HUDEP-2 (cell line): Measurements from ENCODE around the gene STARD13.

Experiments used
- DNase-seq, 76 experiments: peaks; one replicate each; lab custom pipeline; 2025; ENCODE audit not compliant: unreplicated experiment in 76 of 76; lab: John Stamatoyannopoulos, UW

The STARD13 gene

DNA sequence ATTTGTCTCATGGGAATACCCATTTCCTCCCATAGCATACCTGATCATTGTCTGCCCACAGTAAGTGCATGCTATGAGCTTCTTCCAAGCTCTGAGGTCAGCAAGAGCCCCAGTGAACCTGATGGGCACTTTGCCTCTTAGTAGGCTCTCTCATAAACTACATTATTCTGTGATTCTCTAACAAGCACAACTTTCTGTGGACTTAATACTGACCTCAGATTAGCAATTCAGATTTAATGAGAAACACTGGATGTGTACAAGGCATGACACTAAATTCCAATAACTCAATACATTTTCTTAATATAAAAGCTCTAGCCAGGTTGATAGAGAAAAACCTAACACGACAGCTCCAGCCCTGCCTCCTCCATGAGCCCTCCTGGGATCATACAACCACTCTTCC, 23.3 kb upstream of the STARD13 start:
- no peak for DNase-seq

GRCh38 chr13:33307843-33308242, 22.3 kb upstream of the STARD13 start:
- DNase-seq = no peak

- DNase-seq = no peak
Observed at GRCh38 chr13:33303855-33304597, 18.5 kb upstream of the STARD13 start.

DNA sequence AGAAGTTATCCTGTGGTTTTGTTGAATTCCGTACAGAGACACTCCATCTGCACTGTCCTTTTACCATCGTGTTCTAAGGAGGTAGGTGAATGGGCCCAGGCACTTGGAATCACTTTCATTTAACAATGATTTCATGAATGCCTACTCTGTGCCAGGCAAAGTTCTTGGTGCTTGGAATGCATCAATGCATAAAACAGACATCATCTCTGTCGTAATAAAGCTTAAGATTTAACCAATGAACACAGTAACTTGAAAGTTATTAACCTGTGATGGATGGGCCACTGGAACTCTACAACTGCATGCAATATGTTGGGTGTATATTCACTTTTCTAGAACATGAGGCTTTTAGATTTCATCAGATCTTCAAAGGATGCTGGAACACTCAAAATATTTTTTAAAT, 14.1 kb upstream of the STARD13 start:
- no peak for DNase-seq

- peak in 60 of 76 experiments; percentile 1 to 77 (median 32) for DNase-seq
Observed at GRCh38 chr13:33296793-33297425, 11.4 kb upstream of the STARD13 start.

- DNase-seq = no peak
Observed at GRCh38 chr13:33292712-33293111, 7.2 kb upstream of the STARD13 start.

- no peak for DNase-seq
Observed at GRCh38 chr13:33290421-33290965, 4.9 kb upstream of the STARD13 start.

DNA sequence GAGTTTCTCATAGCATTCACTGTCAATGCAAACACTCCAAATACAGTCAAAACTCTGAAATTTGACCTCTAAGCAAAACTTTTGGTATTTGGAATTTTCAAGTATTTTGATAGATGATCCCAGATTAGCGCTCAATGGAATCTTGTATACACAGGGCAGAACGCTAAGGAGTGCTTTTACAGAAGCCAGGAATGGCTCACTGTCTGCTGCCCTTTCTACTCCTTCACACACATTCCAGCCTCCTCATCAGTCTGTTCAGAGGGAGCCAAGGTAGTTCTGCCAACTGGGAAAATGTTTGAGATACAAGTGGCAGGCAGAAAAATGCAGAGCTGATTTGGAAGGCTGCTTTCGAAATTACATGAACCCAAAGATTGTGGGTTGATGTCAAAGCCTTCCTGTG, 4.4 kb upstream of the STARD13 start:
- no peak for DNase-seq

DNA sequence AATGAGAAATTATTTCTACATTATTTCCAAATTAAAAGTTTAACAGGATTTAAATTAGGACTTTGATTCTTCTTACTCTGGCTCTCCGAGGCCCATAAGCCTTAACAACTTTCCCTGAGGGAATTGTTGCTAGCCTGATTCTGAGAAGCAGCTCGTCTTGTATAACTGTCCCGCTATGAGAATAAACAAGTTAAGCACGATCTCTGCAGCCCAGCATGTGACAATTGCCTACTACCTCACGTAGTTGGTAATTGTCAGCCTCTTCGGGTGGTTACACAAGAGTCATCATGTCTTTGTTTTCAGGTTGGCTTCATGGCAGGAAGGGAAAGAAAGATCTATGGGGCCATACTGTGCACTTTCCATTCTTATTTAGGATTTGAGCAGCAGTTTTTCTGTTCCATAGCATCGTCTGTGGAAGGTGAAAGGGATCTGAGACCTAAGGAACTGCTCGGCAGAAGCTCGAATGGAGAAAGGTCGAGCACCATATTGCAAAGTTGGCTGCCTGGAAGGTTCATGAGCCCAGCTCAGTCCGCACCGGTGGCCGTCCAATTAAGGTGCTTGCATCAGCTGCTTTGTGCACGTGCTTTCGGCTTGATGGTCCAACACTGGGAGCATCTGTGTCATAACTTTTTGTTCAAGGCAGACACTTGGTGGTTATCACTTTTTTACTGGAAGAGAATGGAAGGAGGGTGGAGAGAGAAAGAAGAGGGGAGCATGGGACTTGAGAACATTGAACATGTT, 1.8 kb upstream of the STARD13 start:
- DNase-seq = no peak

- no peak for DNase-seq
Observed at GRCh38 chr13:33286128-33286527, 573 bp upstream of the STARD13 start.

DNA sequence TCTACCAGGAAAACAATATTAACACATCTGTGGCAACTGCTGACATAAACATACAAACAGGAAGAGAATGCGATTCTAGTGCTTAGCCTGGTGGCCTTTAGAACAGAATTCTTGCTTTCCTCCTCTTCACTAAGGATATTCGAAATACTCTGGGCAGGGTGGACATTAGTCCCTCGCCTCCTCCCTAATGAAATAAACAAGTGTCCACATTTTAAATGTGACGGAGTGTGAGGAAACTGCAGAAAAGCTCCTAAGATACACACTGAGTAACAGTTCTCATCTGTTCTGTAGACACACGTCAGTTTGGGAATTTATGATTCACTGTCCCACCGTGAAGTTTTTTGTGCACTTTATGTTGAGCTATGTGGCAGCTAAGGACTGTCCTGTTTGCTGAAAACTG, 639 bp downstream of the STARD13 start:
- DNase-seq = no peak

- DNase-seq = no peak
Observed at GRCh38 chr13:33284031-33284430, 1.5 kb downstream of the STARD13 start.

DNA sequence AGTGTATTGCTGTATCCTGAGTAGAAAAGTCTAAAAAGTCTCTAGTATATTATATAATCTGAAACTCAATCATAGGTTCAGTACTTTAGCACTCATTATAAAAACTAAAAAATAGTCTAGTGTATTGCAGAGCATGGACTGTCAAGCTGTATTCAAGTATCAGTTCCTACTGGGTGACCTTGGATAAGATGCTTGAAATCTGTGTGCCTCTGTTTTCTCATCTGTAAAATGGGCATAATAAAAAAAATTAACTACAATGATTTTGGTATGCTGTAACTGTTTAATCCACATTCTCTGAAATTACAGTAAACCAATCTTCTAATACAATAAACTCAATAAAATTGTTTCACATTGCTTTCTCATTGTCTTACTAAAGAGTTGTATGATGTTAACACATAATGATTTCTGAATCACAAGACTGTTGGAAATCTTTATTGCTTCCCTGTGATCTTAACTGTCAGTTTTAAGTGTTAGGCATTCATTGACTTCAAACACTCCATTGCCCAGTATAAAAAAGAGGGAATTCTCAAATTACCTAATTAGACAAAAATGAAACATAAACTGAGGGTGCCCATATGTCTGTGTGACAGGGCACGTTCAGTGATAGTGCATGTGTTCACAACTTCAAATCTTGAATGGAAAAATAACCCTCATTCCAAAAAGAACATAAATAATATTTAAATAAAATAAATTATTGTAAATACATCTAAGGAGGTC, 2.2 kb downstream of the STARD13 start:
- DNase-seq = no peak

GRCh38 chr13:33281951-33282595, 3.5 kb downstream of the STARD13 start:
- DNase-seq = no peak

DNA sequence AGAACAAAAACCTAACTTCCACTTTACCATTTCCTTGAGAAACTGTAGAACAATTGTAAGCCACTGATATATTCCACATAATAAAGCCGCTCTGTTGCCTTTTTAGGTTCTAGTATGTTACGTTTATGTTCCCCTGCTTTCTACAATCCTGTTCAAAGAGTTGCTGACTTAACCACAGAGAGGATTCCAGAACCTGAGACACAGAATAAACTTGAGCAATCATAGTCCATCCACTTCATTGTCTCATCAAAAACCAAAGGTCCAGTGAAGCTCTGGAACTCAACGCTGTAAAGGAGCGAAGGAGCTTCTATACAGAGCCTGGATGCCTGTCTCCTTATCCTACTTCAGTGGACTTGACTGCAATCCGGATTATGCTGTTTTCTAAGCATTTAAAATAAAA, 4.6 kb downstream of the STARD13 start:
- no peak for DNase-seq

DNA sequence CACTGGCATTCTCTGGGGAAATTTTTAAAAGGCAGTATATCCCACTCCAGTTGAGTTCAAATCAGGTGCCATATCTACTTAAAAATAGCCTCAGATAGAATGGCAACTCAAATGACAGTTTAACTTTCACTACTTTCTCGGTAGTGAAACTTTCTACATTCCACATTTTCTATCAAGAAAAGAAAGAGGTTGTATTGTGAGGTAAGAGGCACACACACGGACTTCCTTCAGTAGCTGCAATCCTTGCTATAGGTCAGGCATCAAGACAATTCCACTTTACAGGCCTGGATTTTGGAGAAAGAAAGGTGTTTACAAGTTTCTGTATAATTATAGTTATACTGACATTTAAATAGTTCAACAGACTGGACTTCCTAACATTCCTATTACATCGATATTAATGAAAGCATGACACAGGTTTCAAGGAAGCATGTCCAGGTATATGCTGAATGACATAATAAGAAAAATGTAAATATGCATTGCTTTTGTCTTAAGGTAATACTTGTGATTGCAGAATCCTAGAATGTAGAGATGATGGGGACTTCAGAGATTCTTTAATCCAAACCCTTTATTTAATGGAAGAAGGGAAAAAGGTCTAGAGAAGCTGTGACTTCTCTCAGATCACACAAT, 5.2 kb downstream of the STARD13 start:
- DNase-seq = no peak

DNA sequence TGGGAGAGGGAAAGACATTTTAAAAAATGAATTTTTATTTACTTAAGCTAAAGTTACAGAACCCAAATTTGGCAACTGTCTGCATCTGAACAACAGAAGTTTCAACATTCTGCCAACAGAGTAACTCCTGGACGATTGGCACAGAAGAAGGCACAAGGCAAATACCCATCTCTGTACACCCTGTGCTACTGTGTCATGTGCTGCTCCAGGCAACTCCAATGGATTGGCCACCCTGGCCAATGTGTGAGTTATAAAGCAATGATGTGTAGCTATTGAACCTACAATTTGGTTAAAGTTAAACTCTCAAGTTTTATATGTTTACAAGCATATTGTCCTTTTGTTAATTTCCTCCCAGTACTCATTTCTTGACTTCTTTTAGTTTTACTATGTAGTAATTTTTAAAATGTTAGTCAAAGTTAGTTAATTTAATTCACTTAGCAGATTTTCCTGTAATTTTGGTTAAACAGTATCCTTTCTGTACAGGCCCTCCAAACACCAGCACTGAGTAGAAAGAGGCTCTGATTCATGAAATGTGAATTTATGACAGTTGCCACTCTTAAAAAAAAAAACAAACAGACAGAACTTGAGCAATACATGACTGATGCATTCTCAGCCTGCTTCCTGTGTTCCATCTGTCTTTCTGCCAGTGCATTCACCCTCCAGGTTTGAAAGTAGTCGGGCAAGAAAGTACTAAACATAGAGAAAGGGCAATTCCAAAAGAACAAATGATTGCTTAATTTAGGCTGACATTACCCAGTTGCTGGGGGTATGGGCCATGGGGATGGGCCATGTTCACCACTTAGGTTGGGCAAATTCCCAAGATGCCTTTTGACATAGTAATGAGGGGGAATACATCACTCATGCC, 5.9 kb downstream of the STARD13 start:
- no peak for DNase-seq

DNA sequence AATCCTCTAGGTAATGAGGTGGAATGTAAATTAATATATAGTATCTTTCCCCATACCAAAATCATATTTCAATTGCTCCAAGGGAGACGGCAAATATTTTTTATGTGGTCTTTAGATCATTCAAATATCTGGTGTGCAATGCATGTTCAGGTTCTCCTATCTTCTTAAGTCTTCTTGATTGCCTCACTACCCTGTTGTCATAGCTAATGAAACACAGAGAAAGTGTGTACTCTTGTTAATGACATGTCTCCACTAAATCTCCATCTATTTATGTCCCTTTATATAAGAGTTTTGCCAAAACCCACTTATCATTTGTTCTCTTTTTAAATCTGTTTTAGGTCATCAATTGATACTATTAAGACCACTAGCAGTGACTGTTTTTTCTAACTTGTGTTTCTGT, 6.6 kb downstream of the STARD13 start:
- DNase-seq = no peak

DNA sequence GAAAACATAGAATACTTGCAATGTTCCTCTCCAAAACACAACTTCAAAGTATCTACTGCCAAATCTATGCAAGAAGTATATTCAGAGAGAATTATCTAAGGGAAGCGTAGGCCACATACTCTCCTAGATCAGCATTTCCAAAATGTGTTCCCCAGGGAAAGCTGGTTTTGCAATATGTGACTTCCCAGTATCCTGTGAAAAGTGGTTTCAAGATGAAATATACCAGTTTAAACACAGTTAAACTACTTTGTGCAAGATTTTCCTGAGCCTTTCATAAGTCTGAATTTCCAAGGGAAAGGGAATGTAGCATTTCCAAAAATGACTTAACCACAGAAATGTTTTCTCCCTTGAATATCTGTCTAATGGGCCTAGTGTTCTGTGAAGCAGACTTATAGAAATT, 7.6 kb downstream of the STARD13 start:
- no peak for DNase-seq
